ENCODE results near the gene C9orf153. TPM values are rescaled to one million over a fixed set of nuclear protein-coding genes. Genes with fewer than 3 reads are reported as not detected.

C9orf153 gene
- total and polyA plus RNA-seq, 2 of the 13 experiments (the other 11 are each of a cell fraction or from before 2014, with no cell fraction given) = 0.17 to 0.44 TPM

DNA sequence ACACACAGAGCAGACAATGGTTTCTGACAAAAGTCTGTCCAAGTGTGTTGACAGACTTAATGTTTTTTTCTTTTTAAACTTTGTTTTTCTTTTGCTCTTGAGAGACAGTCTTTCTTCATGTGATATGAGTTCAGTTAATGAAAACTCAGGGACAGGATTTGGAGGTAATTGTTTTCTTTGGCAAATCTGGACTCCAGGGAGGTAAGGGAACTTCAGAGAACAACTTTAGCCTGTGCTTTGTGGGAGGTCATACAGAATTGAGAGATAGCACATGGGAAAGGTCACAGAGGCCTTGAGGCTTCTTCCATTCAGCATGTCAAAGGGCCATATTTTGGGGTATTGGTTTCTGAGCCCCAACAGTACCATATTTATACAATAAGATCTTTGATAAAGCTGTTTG is 9.3 kb downstream of the C9orf153 start (continued):
- TF ChIP-seq MXI1 (IDR thresholded peaks at IDR 0.05; ENCODE audit: borderline replicate concordance, low read depth, low read length) = no peak
- no peak for TF ChIP-seq ZBTB42 (CRISPR knock-in tag; IDR thresholded peaks at IDR 0.05)
- TF ChIP-seq REL (CRISPR knock-in tag; conservative IDR thresholded peaks at IDR 0.05) = no peak
- TF ChIP-seq ELF3 (CRISPR knock-in tag; IDR thresholded peaks at IDR 0.05) = no peak
- no peak for TF ChIP-seq ZNF180 (CRISPR knock-in tag; IDR thresholded peaks at IDR 0.05; ENCODE audit: borderline replicate concordance, low read depth)
- no peak for TF ChIP-seq ZNF460 (CRISPR knock-in tag; IDR thresholded peaks at IDR 0.05; ENCODE audit: borderline replicate concordance)
- no peak for TF ChIP-seq RBAK (CRISPR knock-in tag; IDR thresholded peaks at IDR 0.05)

- no peaks in the 10 kb centered on the region for H3K27me3 ChIP-seq (ENCODE audit: control insufficient read depth in 1 of 2, insufficient read depth in 2 of 2, low read length in 2 of 2)
- no peaks in the 10 kb centered on the region for H3K36me3 ChIP-seq (replicated peaks in 1 of 2; ENCODE audit: control insufficient read depth in 1 of 2, insufficient read depth in 2 of 2, low read length in 2 of 2)
- BruUV-seq (replicated peaks) = no TSS peak
- peaks cover 25% of the 10 kb centered on the region for H3K4me1 ChIP-seq (ENCODE audit: insufficient read depth, low read length)
- WGBS (ENCODE audit: low lambda C conversion rate) = 62% methylated on average over 4 of the region's 4 CpGs
- FAIRE-seq (no peak), DNase-seq (ENCODE audit: low spot score) (no peak), ATAC-seq (no peak)
- H3K9me3 ChIP-seq (ENCODE audit: low read length) = peaks cover 11% of the 10 kb centered on the region
- no peak overlapping the region for H2AFZ ChIP-seq (ENCODE audit: low read length)
- no peak overlapping the region for H3K4me3 ChIP-seq (replicated peaks in 1 of 3; ENCODE audit: insufficient read depth in 1 of 3, low read depth in 2 of 3, low read length in 3 of 3)
- no peaks in the 10 kb centered on the region for H3K79me2 ChIP-seq (ENCODE audit: insufficient read depth, low read length)
- POLR2A ChIA-PET = interaction anchor here (0.6 kb wide), 1 partner anchor 53 kb away, joined by 4 read pairs; no protein-coding TSS in a partner anchor
- H3K27ac ChIP-seq (ENCODE audit: extremely low read length, insufficient read depth, low read length) = no peak overlapping the region
- CTCF ChIA-PET (ENCODE audit: low intra/inter-chr PET ratio, low total read pairs) = no interaction called here
- no peaks in the 10 kb centered on the region for H4K20me1 ChIP-seq (ENCODE audit: insufficient read depth, low read length)
- intact Hi-C loops (cut with micrococcal nuclease; ENCODE audit: unreplicated experiment) (no loop called here), in situ Hi-C loops (cut with HindIII; ENCODE audit: extremely low pct_ligation_motif_present, low pct_unique_long_range_greater_than_20kb) (no loop called here)
- H3K9ac ChIP-seq (ENCODE audit: insufficient read depth, low read depth, low read length) = no peak overlapping the region
- no peak overlapping the region for H3K4me2 ChIP-seq (ENCODE audit: low read depth, low read length)
- TF ChIP-seq PAX8 (CRISPR knock-in tag; IDR thresholded peaks at IDR 0.05; ENCODE audit: borderline replicate concordance) = no peak
- TF ChIP-seq FOXO4 (CRISPR knock-in tag; conservative IDR thresholded peaks at IDR 0.05) = no peak
- TF ChIP-seq, protein P1, sequence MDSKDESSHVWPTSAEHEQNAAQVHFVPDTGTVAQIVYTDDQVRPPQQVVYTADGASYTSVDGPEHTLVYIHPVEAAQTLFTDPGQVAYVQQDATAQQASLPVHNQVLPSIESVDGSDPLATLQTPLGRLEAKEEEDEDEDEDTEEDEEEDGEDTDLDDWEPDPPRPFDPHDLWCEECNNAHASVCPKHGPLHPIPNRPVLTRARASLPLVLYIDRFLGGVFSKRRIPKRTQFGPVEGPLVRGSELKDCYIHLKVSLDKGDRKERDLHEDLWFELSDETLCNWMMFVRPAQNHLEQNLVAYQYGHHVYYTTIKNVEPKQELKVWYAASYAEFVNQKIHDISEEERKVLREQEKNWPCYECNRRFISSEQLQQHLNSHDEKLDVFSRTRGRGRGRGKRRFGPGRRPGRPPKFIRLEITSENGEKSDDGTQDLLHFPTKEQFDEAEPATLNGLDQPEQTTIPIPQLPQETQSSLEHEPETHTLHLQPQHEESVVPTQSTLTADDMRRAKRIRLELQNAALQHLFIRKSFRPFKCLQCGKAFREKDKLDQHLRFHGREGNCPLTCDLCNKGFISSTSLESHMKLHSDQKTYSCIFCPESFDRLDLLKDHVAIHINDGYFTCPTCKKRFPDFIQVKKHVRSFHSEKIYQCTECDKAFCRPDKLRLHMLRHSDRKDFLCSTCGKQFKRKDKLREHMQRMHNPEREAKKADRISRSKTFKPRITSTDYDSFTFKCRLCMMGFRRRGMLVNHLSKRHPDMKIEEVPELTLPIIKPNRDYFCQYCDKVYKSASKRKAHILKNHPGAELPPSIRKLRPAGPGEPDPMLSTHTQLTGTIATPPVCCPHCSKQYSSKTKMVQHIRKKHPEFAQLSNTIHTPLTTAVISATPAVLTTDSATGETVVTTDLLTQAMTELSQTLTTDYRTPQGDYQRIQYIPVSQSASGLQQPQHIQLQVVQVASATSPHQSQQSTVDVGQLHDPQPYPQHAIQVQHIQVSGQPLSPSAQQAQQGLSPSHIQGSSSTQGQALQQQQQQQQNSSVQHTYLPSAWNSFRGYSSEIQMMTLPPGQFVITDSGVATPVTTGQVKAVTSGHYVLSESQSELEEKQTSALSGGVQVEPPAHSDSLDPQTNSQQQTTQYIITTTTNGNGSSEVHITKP (CRISPR knock-in tag; IDR thresholded peaks at IDR 0.05; ENCODE audit: low read depth) = no peak
- TF ChIP-seq ZSCAN30 (CRISPR knock-in tag; IDR thresholded peaks at IDR 0.05) = no peak
- TF ChIP-seq ZNF605 (CRISPR knock-in tag; IDR thresholded peaks at IDR 0.05) = no peak
- TF ChIP-seq IKZF5 (CRISPR knock-in tag; IDR thresholded peaks at IDR 0.05) = no peak
- no peak for TF ChIP-seq ETV6 (CRISPR knock-in tag; conservative IDR thresholded peaks at IDR 0.05)
Observed at GRCh38 chr9:86248746-86249145, 10.7 kb downstream of the C9orf153 start.
